Erythroblast (primary cell): ENCODE data around the gene THBS1.

Experiments used
- GATA1 ChIP-seq: IDR thresholded peaks from 2 replicates; pipeline ENCODE4 v1.6.1; 2011; ENCODE audit warnings: low read depth, mild to moderate bottlenecking, control low read depth, low read length, moderate library complexity
- POLR2A ChIP-seq: IDR thresholded peaks from 2 replicates; pipeline ENCODE4 v1.6.1; 2011; ENCODE audit warnings: mild to moderate bottlenecking, low read length

- no peak for TF ChIP-seq POLR2A
- TF ChIP-seq GATA1 = no peak
Observed at GRCh38 chr15:39588531-39589192, 7.8 kb downstream of the THBS1 start.
